DOHH2 (cell line): ENCODE results near the gene MACF1.

Experiments
- EZH2phosphoT487 ChIP-seq: fragments of 200-600 bp; sonication (generic); IDR thresholded peaks from 2 replicates; pipeline ENCODE4 v1.6.1; 2017; ENCODE audit warnings: borderline replicate concordance, mild to moderate bottlenecking, antibody characterized with exemption, low read length, moderate library complexity, mixed read lengths
- TF ChIP-seq, protein P1 (sequence below): fragments of 200-600 bp; sonication (generic); IDR thresholded peaks from one replicate; pipeline ENCODE4 v1.5.1; 2014; ENCODE audit warnings: antibody characterized with exemption, mild to moderate bottlenecking, low read depth, low read length; ENCODE audit not compliant: poor library complexity, severe bottlenecking

DNA sequence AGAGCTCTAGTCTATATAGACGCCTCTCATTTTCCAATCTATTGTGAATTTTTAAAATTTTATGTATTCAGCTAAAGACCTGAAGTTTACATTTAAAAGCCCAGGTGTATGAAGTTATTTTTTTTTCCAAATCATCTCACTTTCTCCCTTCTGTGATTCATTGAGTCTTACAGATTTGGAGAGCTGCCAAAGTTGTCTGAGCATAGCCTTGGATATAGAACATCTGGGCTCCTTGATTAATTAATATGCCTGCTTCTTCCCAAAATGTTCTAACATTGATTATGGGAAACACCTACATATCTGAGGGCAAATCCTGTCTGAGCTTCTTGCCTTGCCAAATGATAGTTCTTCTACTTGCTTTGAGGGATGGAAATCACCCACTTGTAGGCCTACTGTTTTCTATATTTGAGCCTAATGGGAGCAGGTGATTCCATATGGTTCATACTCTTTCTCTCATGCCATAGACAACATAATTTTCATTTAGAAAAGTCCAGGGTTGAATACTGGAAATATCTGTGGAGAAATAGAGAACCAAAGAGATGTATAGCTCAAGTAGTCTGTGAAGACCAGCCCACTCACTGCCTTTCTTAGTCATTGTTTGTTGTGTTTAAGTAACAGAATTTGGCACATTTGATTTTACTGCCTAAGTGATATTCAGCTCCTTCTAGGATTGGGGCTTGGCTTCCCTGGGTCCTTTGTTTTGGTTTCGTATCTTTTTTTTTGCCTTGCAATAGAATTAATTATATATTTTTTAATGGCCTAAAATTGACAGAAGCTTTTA is 46.2 kb downstream of the MACF1 start:
- TF ChIP-seq, protein P1, sequence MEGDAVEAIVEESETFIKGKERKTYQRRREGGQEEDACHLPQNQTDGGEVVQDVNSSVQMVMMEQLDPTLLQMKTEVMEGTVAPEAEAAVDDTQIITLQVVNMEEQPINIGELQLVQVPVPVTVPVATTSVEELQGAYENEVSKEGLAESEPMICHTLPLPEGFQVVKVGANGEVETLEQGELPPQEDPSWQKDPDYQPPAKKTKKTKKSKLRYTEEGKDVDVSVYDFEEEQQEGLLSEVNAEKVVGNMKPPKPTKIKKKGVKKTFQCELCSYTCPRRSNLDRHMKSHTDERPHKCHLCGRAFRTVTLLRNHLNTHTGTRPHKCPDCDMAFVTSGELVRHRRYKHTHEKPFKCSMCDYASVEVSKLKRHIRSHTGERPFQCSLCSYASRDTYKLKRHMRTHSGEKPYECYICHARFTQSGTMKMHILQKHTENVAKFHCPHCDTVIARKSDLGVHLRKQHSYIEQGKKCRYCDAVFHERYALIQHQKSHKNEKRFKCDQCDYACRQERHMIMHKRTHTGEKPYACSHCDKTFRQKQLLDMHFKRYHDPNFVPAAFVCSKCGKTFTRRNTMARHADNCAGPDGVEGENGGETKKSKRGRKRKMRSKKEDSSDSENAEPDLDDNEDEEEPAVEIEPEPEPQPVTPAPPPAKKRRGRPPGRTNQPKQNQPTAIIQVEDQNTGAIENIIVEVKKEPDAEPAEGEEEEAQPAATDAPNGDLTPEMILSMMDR: no peak
- no peak for TF ChIP-seq EZH2phosphoT487
